ENCODE measurements around the gene USP31. TPM values are rescaled to one million over a fixed set of nuclear protein-coding genes. Genes with fewer than 3 reads are reported as not detected.

The USP31 gene
- total and polyA plus RNA-seq, 2 of the 13 experiments (the other 11 are each of a cell fraction or from before 2014, with no cell fraction given), result 22.5 to 23.3 TPM

- no peak for TF ChIP-seq PCBP2 (optimal IDR thresholded peaks at IDR 0.05; ENCODE audit: low read depth, low read length, poor library complexity, severe bottlenecking)
- peak; percentile 51 for TF ChIP-seq ISL2 (CRISPR knock-in tag; IDR thresholded peaks at IDR 0.05)
- TF ChIP-seq ZFP90 (CRISPR knock-in tag; IDR thresholded peaks at IDR 0.05; ENCODE audit: borderline replicate concordance), result no peak; the same call in 1 of the 2 replicates
- TF ChIP-seq ZNF616 (CRISPR knock-in tag; IDR thresholded peaks at IDR 0.05; ENCODE audit: low read depth), result peak; percentile 14; the same call in 1 of the 2 replicates
- TF ChIP-seq, protein P1, sequence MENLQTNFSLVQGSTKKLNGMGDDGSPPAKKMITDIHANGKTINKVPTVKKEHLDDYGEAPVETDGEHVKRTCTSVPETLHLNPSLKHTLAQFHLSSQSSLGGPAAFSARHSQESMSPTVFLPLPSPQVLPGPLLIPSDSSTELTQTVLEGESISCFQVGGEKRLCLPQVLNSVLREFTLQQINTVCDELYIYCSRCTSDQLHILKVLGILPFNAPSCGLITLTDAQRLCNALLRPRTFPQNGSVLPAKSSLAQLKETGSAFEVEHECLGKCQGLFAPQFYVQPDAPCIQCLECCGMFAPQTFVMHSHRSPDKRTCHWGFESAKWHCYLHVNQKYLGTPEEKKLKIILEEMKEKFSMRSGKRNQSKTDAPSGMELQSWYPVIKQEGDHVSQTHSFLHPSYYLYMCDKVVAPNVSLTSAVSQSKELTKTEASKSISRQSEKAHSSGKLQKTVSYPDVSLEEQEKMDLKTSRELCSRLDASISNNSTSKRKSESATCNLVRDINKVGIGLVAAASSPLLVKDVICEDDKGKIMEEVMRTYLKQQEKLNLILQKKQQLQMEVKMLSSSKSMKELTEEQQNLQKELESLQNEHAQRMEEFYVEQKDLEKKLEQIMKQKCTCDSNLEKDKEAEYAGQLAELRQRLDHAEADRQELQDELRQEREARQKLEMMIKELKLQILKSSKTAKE (CRISPR knock-in tag; IDR thresholded peaks at IDR 0.05; ENCODE audit: borderline replicate concordance), result no peak
- no peak; the same call in 1 of the 2 replicates for TF ChIP-seq ZBTB7B (CRISPR knock-in tag; IDR thresholded peaks at IDR 0.05)
- no peak for TF ChIP-seq ZNF670 (CRISPR knock-in tag; IDR thresholded peaks at IDR 0.05; ENCODE audit: borderline replicate concordance)
- TF ChIP-seq PHF8 (CRISPR knock-in tag; IDR thresholded peaks at IDR 0.05), result peak; percentile 70; the same call in 1 of the 2 replicates
- TF ChIP-seq NFATC3 (CRISPR knock-in tag; IDR thresholded peaks at IDR 0.05), result 0 out of 2 replicates have a peak, but pooled peaks have one; percentile 63
- TF ChIP-seq HMGXB4 (CRISPR knock-in tag; IDR thresholded peaks at IDR 0.05; ENCODE audit: borderline replicate concordance in 1 of 2, low read depth in 1 of 2), result peak; percentile 58 to 61; a peak in 3 of 4 replicates
- TF ChIP-seq ZNF879 (CRISPR knock-in tag; IDR thresholded peaks at IDR 0.05), result no peak; the same call in 1 of the 2 replicates
- TF ChIP-seq KLF6 (CRISPR knock-in tag; IDR thresholded peaks at IDR 0.05), result peak; percentile 91
- no peak for TF ChIP-seq SCMH1 (CRISPR knock-in tag; IDR thresholded peaks at IDR 0.05; ENCODE audit: borderline replicate concordance)
- peak; percentile 89 for TF ChIP-seq MYC (CRISPR knock-in tag; IDR thresholded peaks at IDR 0.05; ENCODE audit: borderline replicate concordance)
- peak; percentile 87 for TF ChIP-seq SKI (IDR thresholded peaks at IDR 0.05; ENCODE audit: partially characterized antibody)
- peak; percentile 97 for TF ChIP-seq GMEB1 (CRISPR knock-in tag; IDR thresholded peaks at IDR 0.05; ENCODE audit: borderline replicate concordance)
- no peak for TF ChIP-seq DMTF1 (CRISPR knock-in tag; IDR thresholded peaks at IDR 0.05)
- TF ChIP-seq ZNF644 (CRISPR knock-in tag; IDR thresholded peaks at IDR 0.05; ENCODE audit: low read depth), result peak; percentile 70; the same call in 1 of the 2 replicates
Observed at GRCh38 chr16:23149267-23149992, at the start of gene USP31 (continued).

Data from HepG2 (cell line).